ENCODE results near the gene SPDYE2.
A peak's percentile ranks its signal among the peaks of the same experiment; 100 is the strongest.
"Not testable (repeated sequence)": the region's sequence is repeated elsewhere in the genome, so short reads cannot be mapped to it uniquely, and the experiment has no call there.

SPDYE2 gene

GRCh38 chr7:102524803-102525202 is 26.2 kb upstream of the SPDYE2 start:
- H3K27ac Mint-ChIP-seq; H3K4me1 Mint-ChIP-seq; ATAC-seq (ENCODE audit: low read depth); DNase-seq (ENCODE audit: low spot score in 2 of 2); H3K4me3 Mint-ChIP-seq; H3K9me3 Mint-ChIP-seq; H3K36me3 Mint-ChIP-seq; H3K27me3 Mint-ChIP-seq: not testable (repeated sequence)

DNA sequence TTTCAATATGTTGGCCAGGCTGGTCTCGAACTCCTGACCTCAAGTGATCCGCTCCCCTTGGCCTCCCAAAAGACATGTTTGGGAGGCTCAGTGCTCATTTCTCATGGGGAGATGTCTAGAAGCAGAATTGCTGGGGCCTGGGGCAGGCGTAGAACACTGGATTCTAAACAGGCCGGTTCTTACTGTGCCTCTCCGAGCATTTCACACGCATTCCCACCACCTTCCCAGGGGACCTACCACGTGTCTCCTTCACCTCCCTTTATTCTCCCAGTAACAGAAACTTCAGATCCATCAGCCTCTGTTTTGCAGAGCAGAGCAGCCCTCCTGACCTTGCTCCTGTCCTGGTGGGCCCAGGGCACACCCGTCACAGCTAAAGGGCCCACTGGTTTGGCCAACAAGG is 23.8 kb upstream of the SPDYE2 start:
- H3K27me3 Mint-ChIP-seq; H3K4me1 Mint-ChIP-seq; H3K27ac Mint-ChIP-seq; DNase-seq (ENCODE audit: low spot score in 2 of 2); H3K4me3 Mint-ChIP-seq; H3K9me3 Mint-ChIP-seq; H3K36me3 Mint-ChIP-seq; ATAC-seq (ENCODE audit: low read depth): not testable (repeated sequence)

DNA sequence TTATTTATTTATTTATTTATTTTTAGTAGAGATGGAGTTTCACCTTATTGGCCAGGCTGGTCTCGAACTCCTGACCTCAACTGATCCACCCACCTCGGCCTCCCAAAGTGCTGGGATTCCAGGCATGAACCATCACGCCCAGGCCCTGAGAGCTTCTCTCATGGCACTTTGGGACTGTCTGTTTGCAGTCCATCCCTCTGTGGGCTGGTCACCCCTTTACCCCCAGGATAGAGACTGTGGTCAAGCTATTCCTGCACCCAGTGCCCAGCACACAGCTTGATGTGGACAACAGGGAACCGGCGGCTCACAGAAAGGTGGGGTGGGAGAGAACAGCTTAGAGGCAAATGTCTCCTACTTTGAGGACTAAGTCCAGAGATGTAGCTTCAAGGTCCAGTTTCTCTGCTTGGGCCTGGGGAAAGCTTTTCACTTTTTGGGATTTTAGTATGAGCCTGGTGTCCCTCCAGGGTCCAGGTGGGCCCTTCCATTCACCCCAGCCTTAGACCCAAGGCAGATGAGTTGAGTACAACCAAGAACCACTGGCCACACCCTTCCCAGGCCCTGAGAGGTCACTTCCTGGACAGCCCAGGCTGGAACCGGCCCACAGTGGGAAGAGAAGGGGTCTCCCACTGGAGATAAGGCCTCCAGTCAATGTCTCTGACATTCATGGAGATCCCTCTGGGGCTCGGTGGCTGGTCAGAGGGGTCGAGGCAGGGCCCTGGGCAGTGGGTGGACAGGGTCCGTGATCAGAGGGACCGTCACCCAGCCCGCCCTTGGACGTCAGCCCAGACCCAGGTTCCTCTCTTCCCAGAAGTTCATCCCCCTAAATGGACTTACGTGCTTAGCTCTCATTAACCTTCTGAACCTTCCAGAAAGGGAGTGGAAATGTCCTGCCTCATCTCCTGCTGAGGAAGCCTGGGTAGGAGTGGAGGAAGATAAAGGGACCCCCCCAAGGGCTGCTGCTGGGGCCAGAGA is 22.9 kb upstream of the SPDYE2 start:
- H3K27ac Mint-ChIP-seq; DNase-seq (ENCODE audit: low spot score in 2 of 2); H3K27me3 Mint-ChIP-seq; H3K4me3 Mint-ChIP-seq; H3K4me1 Mint-ChIP-seq; ATAC-seq (ENCODE audit: low read depth); H3K9me3 Mint-ChIP-seq; H3K36me3 Mint-ChIP-seq: not testable (repeated sequence)

DNA sequence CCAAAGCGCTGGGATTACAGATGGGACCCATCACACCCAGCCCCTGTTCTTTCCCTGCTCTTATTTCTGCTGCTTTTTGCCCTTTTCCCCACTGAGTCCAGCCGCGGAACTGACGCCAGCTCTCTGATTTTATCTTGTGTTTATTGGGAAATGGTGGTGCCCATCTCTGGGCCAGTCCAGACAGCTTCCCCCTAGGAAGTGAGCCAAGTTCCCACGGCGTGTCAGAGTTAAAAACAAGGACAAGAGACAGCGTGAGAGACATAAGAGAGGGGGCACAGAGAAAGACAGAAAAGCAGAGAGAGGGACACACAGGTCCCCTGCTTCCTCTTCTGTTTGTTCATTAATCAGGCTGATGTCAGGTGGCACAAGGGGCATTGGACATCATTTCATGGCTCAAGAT is 19.4 kb upstream of the SPDYE2 start:
- ATAC-seq (ENCODE audit: low read depth); H3K36me3 Mint-ChIP-seq; DNase-seq (ENCODE audit: low spot score in 2 of 2); H3K4me3 Mint-ChIP-seq; H3K27ac Mint-ChIP-seq; H3K27me3 Mint-ChIP-seq; H3K4me1 Mint-ChIP-seq; H3K9me3 Mint-ChIP-seq: not testable (repeated sequence)

GRCh38 chr7:102532127-102532526 is 18.9 kb upstream of the SPDYE2 start:
- H3K4me3 Mint-ChIP-seq; ATAC-seq (ENCODE audit: low read depth); H3K4me1 Mint-ChIP-seq; DNase-seq (ENCODE audit: low spot score in 2 of 2); H3K36me3 Mint-ChIP-seq; H3K9me3 Mint-ChIP-seq; H3K27ac Mint-ChIP-seq; H3K27me3 Mint-ChIP-seq: not testable (repeated sequence)

- not testable (repeated sequence) for H3K27ac Mint-ChIP-seq; H3K27me3 Mint-ChIP-seq; DNase-seq (ENCODE audit: low spot score in 2 of 2); H3K4me1 Mint-ChIP-seq; H3K4me3 Mint-ChIP-seq; H3K9me3 Mint-ChIP-seq; H3K36me3 Mint-ChIP-seq; ATAC-seq (ENCODE audit: low read depth)
Measured at GRCh38 chr7:102535062-102535615, 15.9 kb upstream of the SPDYE2 start.

DNA sequence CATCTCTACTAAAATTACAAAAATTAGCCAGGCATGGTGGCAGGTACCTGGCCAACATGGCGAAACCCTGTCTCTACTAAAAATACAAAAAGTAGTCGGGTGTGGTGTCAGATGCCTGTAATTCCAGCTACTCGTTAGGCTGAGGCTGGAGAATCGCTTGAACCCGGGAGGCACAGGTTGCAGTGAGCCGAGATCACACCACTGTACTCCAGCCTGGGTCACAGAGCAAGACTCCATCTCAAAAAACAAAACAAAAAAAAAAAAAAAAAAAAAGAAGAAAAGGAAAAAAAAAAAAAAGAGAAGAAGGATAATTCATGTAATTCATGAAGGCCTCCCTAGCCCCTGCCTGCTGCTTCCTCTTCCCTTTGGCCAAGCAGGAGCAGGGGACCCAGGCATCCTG is 10.4 kb upstream of the SPDYE2 start:
- not testable (repeated sequence) for H3K27ac Mint-ChIP-seq; H3K36me3 Mint-ChIP-seq; H3K4me1 Mint-ChIP-seq; H3K4me3 Mint-ChIP-seq; H3K9me3 Mint-ChIP-seq; H3K27me3 Mint-ChIP-seq; ATAC-seq (ENCODE audit: low read depth); DNase-seq (ENCODE audit: low spot score in 2 of 2)

DNA sequence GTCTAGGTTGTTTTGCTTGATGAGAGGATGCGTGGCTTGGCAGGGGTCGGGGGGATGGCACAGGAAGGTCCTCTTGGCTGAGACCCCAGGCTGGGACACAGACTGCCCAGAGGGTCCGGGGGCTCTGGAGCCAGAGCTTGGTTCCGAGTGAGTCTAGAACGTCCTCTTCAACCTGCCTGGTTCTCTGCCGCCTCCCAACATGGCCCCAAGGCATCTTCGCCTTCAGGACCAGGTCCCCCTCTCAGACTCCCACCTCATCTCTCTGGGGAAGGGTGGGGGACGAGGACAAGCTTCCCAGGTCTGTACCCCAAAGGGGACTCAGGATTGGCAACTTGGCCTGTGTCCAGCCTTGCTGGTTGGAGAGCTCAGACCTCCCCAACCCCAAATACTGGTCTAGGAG is 8.9 kb upstream of the SPDYE2 start:
- H3K9me3 Mint-ChIP-seq; H3K27me3 Mint-ChIP-seq; ATAC-seq (ENCODE audit: low read depth); H3K36me3 Mint-ChIP-seq; H3K27ac Mint-ChIP-seq; H3K4me3 Mint-ChIP-seq; H3K4me1 Mint-ChIP-seq; DNase-seq (ENCODE audit: low spot score in 2 of 2): not testable (repeated sequence)

- H3K27me3 Mint-ChIP-seq; H3K36me3 Mint-ChIP-seq; DNase-seq (ENCODE audit: low spot score in 2 of 2); H3K27ac Mint-ChIP-seq; H3K4me3 Mint-ChIP-seq; H3K9me3 Mint-ChIP-seq; ATAC-seq (ENCODE audit: low read depth); H3K4me1 Mint-ChIP-seq: not testable (repeated sequence)
Measured at GRCh38 chr7:102542771-102543170, 8.3 kb upstream of the SPDYE2 start.

- H3K4me1 Mint-ChIP-seq; H3K27ac Mint-ChIP-seq; H3K4me3 Mint-ChIP-seq; DNase-seq (ENCODE audit: low spot score in 2 of 2); H3K27me3 Mint-ChIP-seq; ATAC-seq (ENCODE audit: low read depth); H3K9me3 Mint-ChIP-seq; H3K36me3 Mint-ChIP-seq: not testable (repeated sequence)
Measured at GRCh38 chr7:102543596-102543995, 7.4 kb upstream of the SPDYE2 start, which contains the start of gene UPK3BL2. TSS of gene UPK3BL2 (minus strand) at chr7:102543696. CDS start at chr7:102543636, 60 bp downstream.

DNA sequence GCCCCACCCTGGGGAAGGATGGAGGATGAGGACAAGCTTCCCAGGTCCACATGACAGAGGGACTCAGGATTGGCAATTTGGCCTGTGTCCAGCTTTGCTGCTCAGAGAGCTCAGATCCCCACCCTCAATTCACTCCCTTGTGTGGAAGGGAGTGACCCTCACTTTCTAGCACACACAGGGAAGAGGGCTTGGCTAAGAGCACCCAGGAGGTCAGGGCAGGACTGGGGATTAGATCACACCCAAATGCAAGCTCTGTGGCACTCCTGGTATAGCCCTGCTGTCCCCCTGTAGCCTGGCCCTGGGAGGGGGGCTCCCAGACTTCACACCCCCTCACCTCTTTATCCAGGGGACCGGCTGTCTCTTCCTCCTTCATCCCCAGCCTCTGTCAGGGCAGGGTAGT is 6.7 kb upstream of the SPDYE2 start:
- H3K9me3 Mint-ChIP-seq; H3K27me3 Mint-ChIP-seq; ATAC-seq (ENCODE audit: low read depth); H3K36me3 Mint-ChIP-seq; H3K27ac Mint-ChIP-seq; H3K4me1 Mint-ChIP-seq; DNase-seq (ENCODE audit: low spot score in 2 of 2); H3K4me3 Mint-ChIP-seq: not testable (repeated sequence)

GRCh38 chr7:102545288-102545687 is 5.7 kb upstream of the SPDYE2 start:
- not testable (repeated sequence) for H3K4me3 Mint-ChIP-seq; H3K27ac Mint-ChIP-seq; H3K36me3 Mint-ChIP-seq; H3K4me1 Mint-ChIP-seq; H3K27me3 Mint-ChIP-seq; DNase-seq (ENCODE audit: low spot score in 2 of 2); H3K9me3 Mint-ChIP-seq; ATAC-seq (ENCODE audit: low read depth)

DNA sequence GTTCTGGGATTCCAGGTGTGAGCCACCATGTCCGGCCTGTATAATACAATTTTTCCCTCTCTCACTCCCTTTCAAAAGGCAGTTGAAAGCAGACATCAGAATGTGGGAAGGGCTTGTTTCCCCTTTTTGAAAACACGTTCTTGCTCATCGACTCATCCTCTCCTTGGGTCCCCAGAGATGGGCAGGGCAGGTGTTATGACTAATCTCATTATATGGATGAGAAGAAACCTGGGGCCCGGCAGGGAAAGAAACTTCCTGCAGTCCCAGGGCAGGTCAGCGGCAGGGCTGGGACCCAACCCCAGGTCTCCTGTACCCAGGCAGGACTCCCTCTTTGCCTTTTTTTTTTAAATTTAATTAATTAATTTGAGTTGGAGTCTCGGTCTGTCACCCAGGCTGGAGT is 4.7 kb upstream of the SPDYE2 start:
- H3K27me3 Mint-ChIP-seq; H3K36me3 Mint-ChIP-seq; H3K27ac Mint-ChIP-seq; DNase-seq (ENCODE audit: low spot score in 2 of 2); H3K9me3 Mint-ChIP-seq; H3K4me1 Mint-ChIP-seq; H3K4me3 Mint-ChIP-seq: not testable (repeated sequence)
- ATAC-seq (ENCODE audit: low read depth): peak; percentile 97

DNA sequence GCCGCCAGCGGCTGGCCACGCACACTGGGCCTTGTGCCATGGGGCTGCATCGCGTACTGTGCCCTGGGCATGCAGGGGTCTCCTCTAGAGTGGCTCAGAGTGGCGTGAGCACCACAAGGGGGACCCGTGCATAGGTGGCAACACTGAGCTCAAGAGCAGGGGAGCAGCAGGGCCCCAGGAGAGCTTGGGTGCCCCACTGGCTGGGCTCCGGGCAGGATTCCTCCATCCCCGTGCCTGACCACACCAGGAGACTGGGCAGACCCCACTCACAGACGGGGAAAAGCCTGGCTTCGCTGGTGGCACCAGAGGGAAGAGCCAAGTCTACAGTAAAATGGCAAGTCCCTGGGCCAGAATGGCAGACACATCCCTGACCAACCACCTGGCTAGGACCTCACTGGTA is 17.6 kb downstream of the SPDYE2 start:
- H3K4me1 Mint-ChIP-seq; H3K9me3 Mint-ChIP-seq; ATAC-seq (ENCODE audit: low read depth); H3K36me3 Mint-ChIP-seq; H3K27me3 Mint-ChIP-seq; DNase-seq (ENCODE audit: low spot score in 2 of 2); H3K4me3 Mint-ChIP-seq; H3K27ac Mint-ChIP-seq: not testable (repeated sequence)

All from memory B cell (primary cell).